ENCODE measurements around the gene LETMD1. TPM values are rescaled to one million over a fixed set of nuclear protein-coding genes. Genes with fewer than 3 reads are reported as not detected.

Gene LETMD1
- total and polyA plus RNA-seq, 2 of the 13 experiments (the other 11 are each of a cell fraction or from before 2014, with no cell fraction given): 43.3 to 87.7 TPM

DNA sequence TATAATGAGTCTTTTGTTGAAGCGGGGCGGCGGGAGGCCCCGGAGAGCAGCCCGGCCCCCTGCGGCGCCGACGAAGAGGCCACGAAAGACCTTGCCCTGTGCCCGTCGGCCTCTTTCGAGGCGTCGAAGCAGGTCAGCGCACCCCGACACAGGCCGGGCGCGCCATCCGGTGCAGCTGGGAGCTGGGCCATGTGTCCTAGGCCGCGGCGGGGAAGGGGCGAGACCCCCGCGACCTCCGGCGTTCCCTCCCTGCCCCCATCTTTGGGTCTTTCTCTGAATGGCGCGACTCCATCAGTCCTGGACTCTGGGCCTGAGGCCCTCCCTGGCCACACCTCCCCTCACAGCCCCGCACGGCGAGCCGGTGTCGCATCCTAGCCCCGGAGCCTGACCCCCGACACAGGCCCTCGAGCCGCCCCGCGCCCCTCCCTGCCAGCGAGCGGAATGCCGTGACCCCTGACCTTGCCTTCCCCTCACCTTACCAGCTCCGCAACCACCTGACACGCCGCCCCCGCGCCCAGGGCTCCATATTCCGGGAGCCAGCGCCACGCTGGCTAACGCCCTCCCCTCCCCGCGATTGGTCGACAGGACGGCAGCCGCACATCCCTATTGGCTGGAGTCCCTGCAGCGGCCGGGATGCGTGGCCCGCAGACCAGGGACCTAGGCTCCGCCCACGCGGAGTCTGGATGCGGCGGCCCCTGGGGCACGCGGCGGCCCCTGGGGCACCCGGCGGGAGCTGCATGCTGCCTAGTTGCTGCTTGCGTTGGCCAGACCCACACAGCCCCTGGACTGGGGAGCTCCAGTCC, 22.1 kb upstream of the LETMD1 start, which contains the start of gene SLC11A2 (continued):
- TF ChIP-seq, protein P1, sequence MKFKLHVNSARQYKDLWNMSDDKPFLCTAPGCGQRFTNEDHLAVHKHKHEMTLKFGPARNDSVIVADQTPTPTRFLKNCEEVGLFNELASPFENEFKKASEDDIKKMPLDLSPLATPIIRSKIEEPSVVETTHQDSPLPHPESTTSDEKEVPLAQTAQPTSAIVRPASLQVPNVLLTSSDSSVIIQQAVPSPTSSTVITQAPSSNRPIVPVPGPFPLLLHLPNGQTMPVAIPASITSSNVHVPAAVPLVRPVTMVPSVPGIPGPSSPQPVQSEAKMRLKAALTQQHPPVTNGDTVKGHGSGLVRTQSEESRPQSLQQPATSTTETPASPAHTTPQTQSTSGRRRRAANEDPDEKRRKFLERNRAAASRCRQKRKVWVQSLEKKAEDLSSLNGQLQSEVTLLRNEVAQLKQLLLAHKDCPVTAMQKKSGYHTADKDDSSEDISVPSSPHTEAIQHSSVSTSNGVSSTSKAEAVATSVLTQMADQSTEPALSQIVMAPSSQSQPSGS (CRISPR knock-in tag; IDR thresholded peaks at IDR 0.05): peak; percentile 6
- TF ChIP-seq TFDP2 (CRISPR knock-in tag; IDR thresholded peaks at IDR 0.05) (peak; percentile 77), NR2F1 (CRISPR knock-in tag; IDR thresholded peaks at IDR 0.05) (peak; percentile 86 to 94), ELF1 (CRISPR knock-in tag; IDR thresholded peaks at IDR 0.05) (peak; percentile 58), SNAPC5 (CRISPR knock-in tag; IDR thresholded peaks at IDR 0.05; ENCODE audit: borderline replicate concordance) (peak; percentile 88; the same call in 1 of the 2 replicates), GABPA (IDR thresholded peaks at IDR 0.05; ENCODE audit: low read depth, low read length) (no peak), GABPA (CRISPR knock-in tag; IDR thresholded peaks at IDR 0.05; ENCODE audit: low read depth) (no peak), HNF4G (IDR thresholded peaks at IDR 0.05; ENCODE audit: borderline replicate concordance, low read depth, low read length) (peak; percentile 52; the same call in 1 of the 2 replicates), HNF4G (CRISPR knock-in tag; IDR thresholded peaks at IDR 0.05; ENCODE audit: borderline replicate concordance, low read depth) (peak; percentile 75), CCDC6 (CRISPR knock-in tag; IDR thresholded peaks at IDR 0.05) (no peak), JDP2 (CRISPR knock-in tag; IDR thresholded peaks at IDR 0.05; ENCODE audit: borderline replicate concordance) (no peak), PPARG (CRISPR knock-in tag; conservative IDR thresholded peaks at IDR 0.05) (peak; percentile 54), ZNF543 (CRISPR knock-in tag; IDR thresholded peaks at IDR 0.05) (no peak; the same call in 1 of the 2 replicates), ZNF547 (CRISPR knock-in tag; IDR thresholded peaks at IDR 0.05) (peak; percentile 85; the same call in 1 of the 2 replicates), ZNF761 (CRISPR knock-in tag; conservative IDR thresholded peaks at IDR 0.05) (0 out of 2 replicates have a peak, but pooled peaks have one; percentile 23), TMF1 (CRISPR knock-in tag; IDR thresholded peaks at IDR 0.05; ENCODE audit: low read depth) (peak; percentile 82), THAP8 (CRISPR knock-in tag; IDR thresholded peaks at IDR 0.05; ENCODE audit: borderline replicate concordance) (peak; percentile 97), RCOR2 (CRISPR knock-in tag; IDR thresholded peaks at IDR 0.05) (no peak)
- TF ChIP-seq, protein P2, sequence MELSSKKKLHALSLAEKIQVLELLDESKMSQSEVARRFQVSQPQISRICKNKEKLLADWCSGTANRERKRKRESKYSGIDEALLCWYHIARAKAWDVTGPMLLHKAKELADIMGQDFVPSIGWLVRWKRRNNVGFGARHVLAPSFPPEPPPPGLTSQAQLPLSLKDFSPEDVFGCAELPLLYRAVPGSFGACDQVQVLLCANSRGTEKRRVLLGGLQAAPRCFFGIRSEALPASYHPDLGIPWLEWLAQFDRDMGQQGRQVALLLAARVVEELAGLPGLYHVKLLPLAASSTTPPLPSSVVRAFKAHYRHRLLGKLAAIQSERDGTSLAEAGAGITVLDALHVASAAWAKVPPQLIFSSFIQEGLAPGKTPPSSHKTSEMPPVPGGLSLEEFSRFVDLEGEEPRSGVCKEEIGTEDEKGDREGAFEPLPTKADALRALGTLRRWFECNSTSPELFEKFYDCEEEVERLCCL (CRISPR knock-in tag; IDR thresholded peaks at IDR 0.05; ENCODE audit: borderline replicate concordance): 0 out of 2 replicates have a peak, but pooled peaks have one; percentile 16
- TF ChIP-seq, protein P3, sequence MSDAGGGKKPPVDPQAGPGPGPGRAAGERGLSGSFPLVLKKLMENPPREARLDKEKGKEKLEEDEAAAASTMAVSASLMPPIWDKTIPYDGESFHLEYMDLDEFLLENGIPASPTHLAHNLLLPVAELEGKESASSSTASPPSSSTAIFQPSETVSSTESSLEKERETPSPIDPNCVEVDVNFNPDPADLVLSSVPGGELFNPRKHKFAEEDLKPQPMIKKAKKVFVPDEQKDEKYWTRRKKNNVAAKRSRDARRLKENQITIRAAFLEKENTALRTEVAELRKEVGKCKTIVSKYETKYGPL (CRISPR knock-in tag; IDR thresholded peaks at IDR 0.05): no peak
- TF ChIP-seq, protein P4, sequence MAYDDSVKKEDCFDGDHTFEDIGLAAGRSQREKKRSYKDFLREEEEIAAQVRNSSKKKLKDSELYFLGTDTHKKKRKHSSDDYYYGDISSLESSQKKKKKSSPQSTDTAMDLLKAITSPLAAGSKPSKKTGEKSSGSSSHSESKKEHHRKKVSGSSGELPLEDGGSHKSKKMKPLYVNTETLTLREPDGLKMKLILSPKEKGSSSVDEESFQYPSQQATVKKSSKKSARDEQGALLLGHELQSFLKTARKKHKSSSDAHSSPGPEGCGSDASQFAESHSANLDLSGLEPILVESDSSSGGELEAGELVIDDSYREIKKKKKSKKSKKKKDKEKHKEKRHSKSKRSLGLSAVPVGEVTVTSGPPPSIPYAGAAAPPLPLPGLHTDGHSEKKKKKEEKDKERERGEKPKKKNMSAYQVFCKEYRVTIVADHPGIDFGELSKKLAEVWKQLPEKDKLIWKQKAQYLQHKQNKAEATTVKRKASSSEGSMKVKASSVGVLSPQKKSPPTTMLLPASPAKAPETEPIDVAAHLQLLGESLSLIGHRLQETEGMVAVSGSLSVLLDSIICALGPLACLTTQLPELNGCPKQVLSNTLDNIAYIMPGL (CRISPR knock-in tag; IDR thresholded peaks at IDR 0.05; ENCODE audit: borderline replicate concordance in 1 of 2, low read depth in 1 of 2): peak; percentile 10 to 63
